Activated CD8-positive, alpha-beta memory T cell treated with anti-CD3 and anti-CD28 coated beads for 4 hours (primary cell): ENCODE results near the gene SELENOO.

Experiments
- DNase-seq, 2 donors: peaks; one replicate each; pipeline ENCODE4 v3.0.0-alpha.2; 2020; ENCODE audit warnings: low read depth in 2 of 2

SELENOO gene

GRCh38 chr22:50216055-50216683 lies 15.4 kb downstream of the SELENOO start:
- DNase-seq: no peak

- no peak for DNase-seq
Observed at GRCh38 chr22:50216684-50217520, 16.1 kb downstream of the SELENOO start.

GRCh38 chr22:50217543-50218152 lies 16.8 kb downstream of the SELENOO start:
- DNase-seq: no peak

GRCh38 chr22:50218153-50218995 lies 17.6 kb downstream of the SELENOO start:
- DNase-seq: no peak

- no peak for DNase-seq
Observed at GRCh38 chr22:50218996-50219727, 18.4 kb downstream of the SELENOO start.

- no peak for DNase-seq
Observed at GRCh38 chr22:50219800-50220602, 19.2 kb downstream of the SELENOO start.

- DNase-seq: no peak
Observed at GRCh38 chr22:50220603-50221409, 20.0 kb downstream of the SELENOO start.

- no peak for DNase-seq
Observed at GRCh38 chr22:50221410-50222300, 20.8 kb downstream of the SELENOO start.

GRCh38 chr22:50222508-50222907 lies 21.7 kb downstream of the SELENOO start:
- DNase-seq: no peak

GRCh38 chr22:50224071-50224470 lies 23.3 kb downstream of the SELENOO start:
- no peak for DNase-seq

- no peak for DNase-seq
Observed at GRCh38 chr22:50225200-50225969, 24.6 kb downstream of the SELENOO start.

- DNase-seq: no peak
Observed at GRCh38 chr22:50226063-50226874, 25.5 kb downstream of the SELENOO start.

GRCh38 chr22:50226875-50227165 lies 26.0 kb downstream of the SELENOO start:
- DNase-seq: no peak

- no peak for DNase-seq
Observed at GRCh38 chr22:50227579-50228215, 26.9 kb downstream of the SELENOO start.

- DNase-seq: no peak
Observed at GRCh38 chr22:50228366-50228765, 27.6 kb downstream of the SELENOO start.

GRCh38 chr22:50229370-50229769 lies 28.6 kb downstream of the SELENOO start:
- no peak for DNase-seq
